Natural killer cell treated with Interleukin-12 subunit alpha and Interleukin-12 subunit beta and Interleukin-15 and Interleukin-18, amount 100 ng/mL, for 72 hours (primary cell): Measurements from ENCODE around the gene SOX21. TPM values are rescaled to one million over a fixed set of nuclear protein-coding genes. Genes with fewer than 3 reads are reported as not detected.

Experiments used
- ATAC-seq, 2 donors: fragments of 150-1000 bp; cut with Tn5 transposase in 1 of 2; sonication (Bioruptor Pico), chemical (Tn5 transposase) in 1 of 2; 2 replicates each; pipeline ENCODE4 v1.10.0; 2021
- DNase-seq: peaks from one replicate; pipeline ENCODE4 v3.0.0; 2022; ENCODE audit warnings: low spot score
- H3K27ac Mint-ChIP-seq, 2 donors: 1 replicate in 1 of 2; 2 replicates in 1 of 2; pipeline ENCODE4 v1.8.0; 2022; ENCODE audit warnings: mixed read lengths in 2 of 2, mild to moderate bottlenecking in 1 of 2, moderate library complexity in 1 of 2
- H3K27me3 Mint-ChIP-seq, 2 donors: 1 replicate in 1 of 2; 2 replicates in 1 of 2; pipeline ENCODE4 v1.8.0; 2022; ENCODE audit warnings: mixed read lengths in 2 of 2
- H3K36me3 Mint-ChIP-seq: one replicate; pipeline ENCODE4 v1.8.0; 2022; ENCODE audit warnings: mixed read lengths
- H3K4me1 Mint-ChIP-seq, 2 donors: 1 replicate in 1 of 2; 2 replicates in 1 of 2; pipeline ENCODE4 v1.8.0; 2022; ENCODE audit warnings: low read depth in 2 of 2, mixed read lengths in 2 of 2, mild to moderate bottlenecking in 1 of 2
- H3K4me3 Mint-ChIP-seq: one replicate; pipeline ENCODE4 v1.8.0; 2022; ENCODE audit warnings: mixed read lengths
- H3K9me3 Mint-ChIP-seq: 2 replicates; pipeline ENCODE4 v1.8.0; 2022; ENCODE audit warnings: mixed read lengths
- total RNA-seq, 2 donors: library from RNA; stranded (reverse); gene quantifications; one replicate each; pipeline ENCODE4 v1.2.3, GENCODE V29; 2022

SOX21 gene
- total RNA-seq, 2 donors from 2014 or later, result not detected

DNA sequence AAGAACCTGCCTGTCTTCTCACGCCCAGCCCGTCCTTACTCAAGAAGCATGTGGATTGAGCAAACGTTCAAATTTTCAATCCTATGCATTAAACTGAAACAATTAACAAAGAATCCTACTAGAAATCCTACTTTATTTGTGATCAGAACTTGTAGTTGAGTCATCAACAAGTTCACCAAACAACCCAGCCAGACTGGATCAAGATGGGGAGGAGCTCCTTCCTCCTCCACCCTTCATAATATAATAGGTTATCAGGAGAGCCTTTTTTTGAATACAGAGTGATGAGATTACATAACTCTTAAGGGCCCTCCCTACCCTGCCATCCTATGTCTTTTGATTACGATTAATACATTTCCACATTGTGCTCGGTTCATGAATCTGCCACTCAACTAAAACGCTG, 32.7 kb downstream of the SOX21 start:
- H3K36me3 Mint-ChIP-seq, result no peaks in the 10 kb centered on the region
- ATAC-seq, result no peak
- H3K27ac Mint-ChIP-seq, result no peak overlapping the region
- DNase-seq, result no peak
- H3K4me3 Mint-ChIP-seq, result no peak overlapping the region
- peaks cover 30 to 39% of the 10 kb centered on the region in 2 donors for H3K27me3 Mint-ChIP-seq
- no peaks in the 10 kb centered on the region for H3K9me3 Mint-ChIP-seq
- no peaks in the 10 kb centered on the region for H3K4me1 Mint-ChIP-seq

DNA sequence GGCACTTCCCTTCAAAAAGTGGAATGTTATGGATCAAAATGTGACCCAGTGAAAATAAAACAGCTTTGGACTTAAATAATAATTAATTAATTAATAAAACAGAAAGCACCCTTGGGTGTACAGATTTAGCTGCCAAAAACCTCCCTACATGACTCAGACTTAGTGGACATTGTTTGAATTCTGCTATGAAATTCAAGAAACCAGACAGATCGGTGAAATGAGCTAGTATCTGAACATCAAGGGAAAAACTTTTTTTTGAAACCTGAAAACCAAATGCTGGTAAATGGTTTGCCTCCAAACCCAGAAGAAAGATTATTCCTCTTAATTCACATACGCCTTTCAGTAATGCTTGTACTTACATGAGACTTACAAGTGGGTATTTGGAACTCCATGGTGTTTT, 33.5 kb downstream of the SOX21 start:
- H3K27ac Mint-ChIP-seq, result no peak overlapping the region
- H3K9me3 Mint-ChIP-seq, result no peaks in the 10 kb centered on the region
- H3K36me3 Mint-ChIP-seq, result no peaks in the 10 kb centered on the region
- DNase-seq, result no peak
- no peaks in the 10 kb centered on the region for H3K4me1 Mint-ChIP-seq
- peaks cover 30 to 39% of the 10 kb centered on the region in 2 donors for H3K27me3 Mint-ChIP-seq
- ATAC-seq, result no peak
- H3K4me3 Mint-ChIP-seq, result no peak overlapping the region

DNA sequence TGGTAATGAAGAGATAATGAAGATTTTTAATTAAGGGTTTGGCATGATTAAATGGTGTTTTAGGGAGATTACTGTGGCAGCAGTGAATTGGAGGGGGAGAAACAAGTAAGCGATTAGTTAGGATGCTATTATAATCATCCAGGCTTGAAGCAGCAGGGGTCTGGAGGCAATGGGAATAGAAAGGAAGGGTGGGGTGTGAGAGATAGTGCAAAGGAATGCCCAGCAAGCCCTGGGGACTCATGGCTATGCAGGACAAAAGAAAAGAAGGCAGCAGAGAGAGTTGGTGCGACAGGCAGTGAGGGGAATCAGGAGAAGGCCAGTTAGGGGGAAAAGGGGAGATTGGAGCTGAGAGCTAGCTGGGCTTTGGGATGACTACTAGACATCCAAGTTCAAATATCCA, 34.5 kb downstream of the SOX21 start:
- H3K4me1 Mint-ChIP-seq, result no peaks in the 10 kb centered on the region
- ATAC-seq (no peak), DNase-seq (no peak)

DNA sequence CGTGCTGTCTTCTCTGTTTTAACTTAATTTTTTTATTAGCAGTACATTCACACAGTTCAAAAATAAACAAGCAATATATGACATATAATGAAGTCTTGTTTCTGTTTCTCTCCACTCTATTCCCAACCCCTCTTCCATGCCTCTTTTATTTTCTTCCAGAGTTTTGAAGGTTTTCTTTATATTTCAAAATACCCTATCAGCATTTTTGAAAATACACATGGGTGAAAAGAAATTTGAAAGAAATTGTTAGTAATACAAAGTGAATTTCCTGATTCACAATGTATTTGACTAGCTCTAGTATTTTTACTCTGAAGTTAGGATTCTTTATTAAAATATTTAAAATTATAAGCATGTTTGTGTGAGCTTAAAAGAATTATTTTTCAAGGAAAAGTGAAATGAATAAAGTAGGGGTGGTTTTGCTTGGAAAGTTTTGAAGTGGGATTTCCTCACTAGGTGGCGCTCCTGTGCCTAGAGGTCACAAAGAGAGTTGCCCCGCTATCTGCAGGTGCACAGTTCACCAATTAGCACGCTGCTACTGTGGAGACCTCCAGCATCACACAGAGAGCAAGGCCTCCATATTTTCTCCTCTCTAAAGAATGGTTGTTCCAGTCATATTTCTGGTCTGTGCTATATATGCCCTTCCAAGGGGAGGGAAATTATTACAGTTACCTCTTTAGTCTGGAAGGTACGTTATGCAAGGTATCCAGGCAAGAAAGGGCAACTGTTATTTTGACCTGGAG, 37.6 kb downstream of the SOX21 start:
- Mint-ChIP-seq H3K27ac (no peak overlapping the region), H3K4me1 (no peaks in the 10 kb centered on the region), H3K4me3 (no peak overlapping the region), H3K27me3 (peaks cover 16 to 29% of the 10 kb centered on the region in 2 donors), H3K36me3 (no peaks in the 10 kb centered on the region), H3K9me3 (no peaks in the 10 kb centered on the region)
- DNase-seq (no peak), ATAC-seq (no peak)

More for the DNA sequence above, 34.5 kb downstream of the SOX21 start:
- Mint-ChIP-seq H3K9me3 (no peaks in the 10 kb centered on the region), H3K27ac (no peak overlapping the region), H3K27me3 (peaks cover 23 to 30% of the 10 kb centered on the region in 2 donors), H3K36me3 (no peaks in the 10 kb centered on the region), H3K4me3 (no peak overlapping the region)

DNA sequence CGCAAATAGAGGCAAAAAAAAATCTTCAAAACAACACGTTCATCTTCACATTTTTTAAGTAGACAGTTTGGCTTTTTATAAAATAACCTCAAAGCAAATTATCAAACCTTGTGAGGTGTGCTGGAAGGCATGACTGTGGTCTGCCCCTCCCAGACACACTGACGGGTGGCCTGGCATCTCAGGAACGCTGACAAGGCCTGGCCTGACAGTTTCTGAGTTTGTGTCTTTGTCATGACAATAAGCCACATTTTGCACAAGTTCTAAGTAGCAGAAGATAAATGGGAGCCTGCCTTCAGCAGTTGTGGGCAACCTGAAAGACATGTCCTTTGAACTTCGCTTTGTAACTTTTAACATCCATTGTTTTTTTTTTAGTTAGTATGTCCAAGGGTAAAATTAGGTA, 38.5 kb downstream of the SOX21 start:
- H3K4me3 Mint-ChIP-seq, result no peak overlapping the region

DNA sequence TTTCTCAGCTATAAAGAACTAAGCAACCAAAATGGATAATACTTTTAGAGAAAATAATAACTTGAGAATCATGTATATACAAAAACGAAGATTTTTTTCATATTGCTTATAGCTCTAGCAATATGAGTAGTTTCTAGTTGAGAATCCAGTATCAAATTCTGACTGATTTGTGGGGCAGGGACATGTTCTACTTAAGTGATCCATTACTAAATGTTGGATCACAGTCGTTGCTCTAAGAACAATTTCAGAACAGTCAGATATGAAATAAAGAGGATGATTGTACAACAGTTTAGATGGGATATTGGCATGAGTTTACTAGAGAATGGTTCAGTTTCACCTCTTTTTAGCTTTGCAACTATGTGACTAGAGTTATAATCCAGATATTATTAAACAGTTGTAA, 39.9 kb downstream of the SOX21 start:
- no peak overlapping the region for H3K27ac Mint-ChIP-seq
- H3K27me3 Mint-ChIP-seq, result peaks cover 15 to 21% of the 10 kb centered on the region in 2 donors
- H3K9me3 Mint-ChIP-seq, result no peaks in the 10 kb centered on the region
- no peak overlapping the region for H3K4me3 Mint-ChIP-seq
- DNase-seq, result no peak
- no peaks in the 10 kb centered on the region for H3K36me3 Mint-ChIP-seq
- no peak for ATAC-seq
- peaks cover 0 to 4% of the 10 kb centered on the region in 2 donors for H3K4me1 Mint-ChIP-seq

More for the DNA sequence above, 38.5 kb downstream of the SOX21 start:
- ATAC-seq, result no peak
- no peak for DNase-seq
- Mint-ChIP-seq H3K36me3 (no peaks in the 10 kb centered on the region), H3K4me1 (no peaks in the 10 kb centered on the region), H3K9me3 (no peaks in the 10 kb centered on the region), H3K27ac (no peak overlapping the region), H3K27me3 (peaks cover 16 to 29% of the 10 kb centered on the region in 2 donors)

DNA sequence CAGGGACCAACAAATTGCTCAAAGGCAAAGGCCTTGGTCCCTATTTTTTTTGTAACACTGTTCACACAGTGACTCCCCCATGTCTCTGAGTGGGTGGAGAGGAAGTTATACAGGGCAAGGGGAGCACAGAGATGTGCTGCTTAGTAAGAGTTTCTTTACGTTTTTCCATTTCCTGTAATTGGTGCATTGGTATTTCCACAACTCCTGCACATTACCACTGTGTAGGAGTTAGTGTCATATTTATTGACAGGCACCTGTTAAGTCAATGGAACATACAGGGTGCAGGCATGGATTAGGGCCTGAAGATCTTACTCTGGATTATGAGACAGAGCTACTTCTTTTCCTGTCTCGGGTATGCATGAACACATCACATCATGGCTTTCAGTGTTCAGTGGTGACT, 45.2 kb downstream of the SOX21 start:
- Mint-ChIP-seq H3K4me1 (peaks cover 0 to 5% of the 10 kb centered on the region in 2 donors), H3K36me3 (no peaks in the 10 kb centered on the region), H3K27me3 (peaks cover 24 to 36% of the 10 kb centered on the region in 2 donors), H3K9me3 (no peaks in the 10 kb centered on the region), H3K4me3 (no peak overlapping the region), H3K27ac (no peak overlapping the region)
- ATAC-seq, result peak; percentile 15 to 27
- no peak for DNase-seq

DNA sequence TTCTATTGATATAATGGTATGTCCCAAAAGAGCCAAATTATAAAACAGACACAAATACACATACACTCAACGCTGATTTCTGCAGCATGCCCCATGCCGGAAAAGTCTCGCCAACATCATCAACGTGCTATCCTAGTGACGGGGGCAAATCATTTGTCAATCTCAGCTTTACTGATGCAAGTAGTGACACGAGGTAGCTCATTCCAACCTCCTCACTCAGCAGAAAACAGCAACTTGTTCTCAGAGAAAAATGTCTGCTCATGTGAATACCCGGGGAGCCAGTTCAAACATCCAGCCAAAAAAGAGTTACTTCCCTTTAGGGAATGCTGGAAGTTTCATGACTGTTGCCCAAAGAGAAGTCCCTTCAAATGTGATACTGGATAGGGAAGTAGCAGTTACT, 46.3 kb downstream of the SOX21 start:
- H3K27me3 Mint-ChIP-seq, result peaks cover 28 to 38% of the 10 kb centered on the region in 2 donors
- H3K36me3 Mint-ChIP-seq, result no peaks in the 10 kb centered on the region
- no peak for ATAC-seq
- no peak overlapping the region for H3K4me3 Mint-ChIP-seq
- H3K9me3 Mint-ChIP-seq, result no peaks in the 10 kb centered on the region
- DNase-seq, result no peak
- no peak overlapping the region for H3K27ac Mint-ChIP-seq
- H3K4me1 Mint-ChIP-seq, result peaks cover 0 to 5% of the 10 kb centered on the region in 2 donors

DNA sequence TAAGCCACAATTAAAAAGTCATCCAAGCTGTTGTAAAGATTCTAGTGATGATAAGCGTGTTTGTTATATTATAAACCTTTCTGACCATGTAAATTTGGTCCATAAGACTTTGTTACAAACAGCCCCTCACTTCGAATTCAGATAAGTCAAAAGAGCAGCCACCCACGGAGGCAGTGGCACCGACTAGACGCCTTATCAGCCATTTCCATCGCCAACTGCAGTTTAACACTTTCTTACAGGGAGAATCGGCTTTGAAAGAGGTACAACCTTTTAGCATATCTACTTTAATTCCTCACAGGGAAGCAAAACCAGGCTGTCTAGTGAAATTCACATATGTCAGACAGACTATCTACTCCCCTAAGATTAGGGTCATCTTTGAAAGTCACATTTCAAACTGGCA, 47.5 kb downstream of the SOX21 start:
- ATAC-seq (no peak), DNase-seq (no peak)
- no peak overlapping the region for H3K27ac Mint-ChIP-seq
- H3K4me3 Mint-ChIP-seq, result no peak overlapping the region
- peaks cover 31 to 42% of the 10 kb centered on the region in 2 donors for H3K27me3 Mint-ChIP-seq
- H3K9me3 Mint-ChIP-seq, result no peaks in the 10 kb centered on the region
- H3K4me1 Mint-ChIP-seq, result peaks cover 0 to 8% of the 10 kb centered on the region in 2 donors
- H3K36me3 Mint-ChIP-seq, result no peaks in the 10 kb centered on the region

DNA sequence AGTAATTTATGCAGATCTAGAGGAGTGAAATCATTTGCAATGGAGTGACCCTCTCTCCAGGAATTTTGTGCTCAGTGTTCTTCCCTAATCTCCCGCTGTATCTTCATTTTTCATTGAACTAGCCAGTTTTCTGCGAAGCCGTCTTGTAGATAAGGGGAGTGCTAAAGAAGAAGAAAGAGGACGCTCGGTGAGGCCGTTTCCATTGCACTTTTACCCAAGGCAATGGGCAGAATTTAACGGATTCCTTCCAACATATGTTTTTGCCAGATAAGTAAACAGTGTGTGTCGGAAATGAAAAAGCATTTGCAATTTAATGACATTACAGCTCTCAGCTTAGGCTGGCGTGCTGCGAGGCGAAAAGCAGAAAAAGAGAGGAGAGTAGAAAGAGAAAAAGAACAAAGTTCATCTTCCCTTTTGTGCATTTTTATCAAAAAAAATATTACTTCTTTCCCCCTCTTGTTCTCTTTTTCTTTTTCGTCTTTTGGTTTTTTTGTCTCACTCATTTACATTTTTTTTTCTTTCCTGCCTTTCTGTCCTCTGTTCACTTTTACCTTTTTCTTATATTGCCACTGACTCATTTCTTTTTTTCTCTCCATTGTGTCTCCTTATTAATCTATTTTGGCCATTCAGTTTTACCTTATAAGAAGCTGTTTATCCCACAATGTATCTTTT, 49.9 kb downstream of the SOX21 start:
- no peak overlapping the region for H3K4me3 Mint-ChIP-seq
- DNase-seq (no peak), ATAC-seq (no peak)
- peaks cover 43 to 45% of the 10 kb centered on the region in 2 donors for H3K27me3 Mint-ChIP-seq
- no peaks in the 10 kb centered on the region for H3K36me3 Mint-ChIP-seq
- no peaks in the 10 kb centered on the region for H3K9me3 Mint-ChIP-seq
- no peak overlapping the region for H3K27ac Mint-ChIP-seq
- H3K4me1 Mint-ChIP-seq, result peaks cover 0 to 5% of the 10 kb centered on the region in 2 donors

DNA sequence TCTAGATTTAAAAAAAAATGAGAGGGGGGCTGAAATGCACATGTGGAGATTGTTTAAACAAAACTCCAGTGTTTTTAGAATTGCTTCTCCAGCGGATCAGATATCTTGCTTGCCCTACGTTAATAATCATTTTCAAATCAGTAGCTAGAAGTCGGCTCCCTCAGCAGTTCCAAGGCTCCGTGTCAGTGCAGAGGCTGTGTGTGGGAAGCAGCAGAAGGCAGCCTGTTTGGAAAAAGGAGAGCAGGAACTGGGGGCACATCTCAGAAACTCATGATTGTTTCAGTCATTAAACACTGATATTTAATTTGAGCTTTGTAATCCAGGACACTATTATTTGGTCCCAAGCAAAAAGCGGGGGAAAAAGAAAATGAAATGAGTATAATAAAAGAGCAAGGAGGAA, 50.9 kb downstream of the SOX21 start:
- Mint-ChIP-seq H3K27me3 (peaks cover 35 to 45% of the 10 kb centered on the region in 2 donors), H3K27ac (no peak overlapping the region), H3K36me3 (no peaks in the 10 kb centered on the region), H3K4me1 (peaks cover 0 to 3% of the 10 kb centered on the region in 2 donors), H3K9me3 (no peaks in the 10 kb centered on the region), H3K4me3 (no peak overlapping the region)
- no peak for DNase-seq
- ATAC-seq, result no peak

DNA sequence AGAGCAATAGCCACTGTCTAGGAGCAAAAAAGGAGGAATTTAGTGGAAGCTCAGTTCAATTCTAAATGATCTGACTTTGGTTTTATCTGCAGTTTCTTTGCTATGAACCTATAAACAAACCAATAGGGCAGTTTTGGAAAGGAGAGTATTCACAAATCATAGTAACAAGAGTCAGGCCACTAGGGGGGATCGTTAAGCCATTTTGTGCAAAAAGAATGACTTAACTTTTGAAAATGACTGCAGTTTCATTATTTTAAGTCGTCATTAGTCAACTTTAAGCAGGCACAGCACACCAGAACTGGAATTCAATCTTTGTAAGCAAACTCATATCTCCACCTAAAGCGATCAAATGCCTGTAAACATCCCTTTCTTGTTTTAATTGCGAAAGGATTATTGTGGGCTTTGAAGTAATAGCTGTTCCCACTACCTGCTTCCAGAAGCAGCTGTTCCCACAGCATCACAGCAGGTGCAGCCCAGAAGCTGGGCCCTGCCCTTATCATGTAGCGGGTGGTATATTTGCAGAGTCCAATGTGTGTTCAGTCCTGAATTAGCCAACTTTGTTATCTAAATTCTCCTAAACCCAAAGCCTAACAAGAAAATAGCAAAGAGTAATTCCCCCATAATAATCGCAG, 51.5 kb downstream of the SOX21 start:
- no peak for DNase-seq
- H3K4me1 Mint-ChIP-seq, result peaks cover 0 to 3% of the 10 kb centered on the region in 2 donors
- H3K27me3 Mint-ChIP-seq, result peaks cover 31 to 45% of the 10 kb centered on the region in 2 donors
- no peak for ATAC-seq
- H3K9me3 Mint-ChIP-seq, result no peaks in the 10 kb centered on the region
- H3K36me3 Mint-ChIP-seq, result no peaks in the 10 kb centered on the region
- H3K4me3 Mint-ChIP-seq, result no peak overlapping the region
- H3K27ac Mint-ChIP-seq, result no peak overlapping the region
